PC-3 (cell line): Measurements from ENCODE around the gene LYPD3.

Source experiments
- EZH2 ChIP-seq: fragments of 300-600 bp; sonication (generic); IDR thresholded peaks from one replicate; pipeline ENCODE4 v1.6.1; 2017; ENCODE audit warnings: antibody characterized with exemption, mild to moderate bottlenecking, low read length; ENCODE audit not compliant: unreplicated experiment
- EZH2phosphoT487 ChIP-seq: fragments of 300-600 bp; sonication (generic); IDR thresholded peaks from 2 replicates; pipeline ENCODE4 v1.6.1; 2018; ENCODE audit warnings: mild to moderate bottlenecking, antibody characterized with exemption, low read length, borderline replicate concordance
- TF ChIP-seq, protein P1 (sequence below): fragments of 300-600 bp; sonication (generic); conservative IDR thresholded peaks from 2 replicates; pipeline ENCODE4 v1.5.1; 2017; ENCODE audit warnings: antibody characterized with exemption, low read depth, mild to moderate bottlenecking, low read length

DNA sequence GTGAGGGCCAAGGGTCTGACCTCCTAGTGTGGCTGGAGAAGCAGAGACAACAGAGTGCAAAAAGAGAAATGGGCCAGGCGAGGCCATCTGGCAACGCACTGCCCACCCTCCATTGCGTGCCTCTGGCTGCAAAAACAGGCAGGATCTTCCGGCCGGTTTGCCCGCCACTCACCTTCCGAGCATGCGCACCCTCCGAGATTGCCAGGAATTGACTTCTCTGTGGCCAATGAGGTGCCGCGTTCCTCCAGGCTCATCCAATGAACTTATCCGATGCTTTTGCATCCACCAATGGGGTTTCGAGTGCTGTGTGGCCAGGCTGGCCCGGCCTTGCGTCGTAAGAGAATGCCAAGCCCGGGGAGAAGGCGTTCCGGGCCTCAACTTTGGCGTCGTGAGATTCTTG lies 50.9 kb downstream of the LYPD3 start, which contains the start of gene TEX101:
- TF ChIP-seq, protein P1, sequence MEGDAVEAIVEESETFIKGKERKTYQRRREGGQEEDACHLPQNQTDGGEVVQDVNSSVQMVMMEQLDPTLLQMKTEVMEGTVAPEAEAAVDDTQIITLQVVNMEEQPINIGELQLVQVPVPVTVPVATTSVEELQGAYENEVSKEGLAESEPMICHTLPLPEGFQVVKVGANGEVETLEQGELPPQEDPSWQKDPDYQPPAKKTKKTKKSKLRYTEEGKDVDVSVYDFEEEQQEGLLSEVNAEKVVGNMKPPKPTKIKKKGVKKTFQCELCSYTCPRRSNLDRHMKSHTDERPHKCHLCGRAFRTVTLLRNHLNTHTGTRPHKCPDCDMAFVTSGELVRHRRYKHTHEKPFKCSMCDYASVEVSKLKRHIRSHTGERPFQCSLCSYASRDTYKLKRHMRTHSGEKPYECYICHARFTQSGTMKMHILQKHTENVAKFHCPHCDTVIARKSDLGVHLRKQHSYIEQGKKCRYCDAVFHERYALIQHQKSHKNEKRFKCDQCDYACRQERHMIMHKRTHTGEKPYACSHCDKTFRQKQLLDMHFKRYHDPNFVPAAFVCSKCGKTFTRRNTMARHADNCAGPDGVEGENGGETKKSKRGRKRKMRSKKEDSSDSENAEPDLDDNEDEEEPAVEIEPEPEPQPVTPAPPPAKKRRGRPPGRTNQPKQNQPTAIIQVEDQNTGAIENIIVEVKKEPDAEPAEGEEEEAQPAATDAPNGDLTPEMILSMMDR, result no peak
- TF ChIP-seq EZH2 (no peak), EZH2phosphoT487 (no peak)
